ENCODE results near the gene TRIO.

TRIO gene

GRCh38 chr5:14330291-14330690 is 187.1 kb downstream of the TRIO start:
- Histone ChIP-seq H2BK15ac (ENCODE audit: low read length) (no peak overlapping the region), H4K8ac (ENCODE audit: low read depth, low read length) (no peak overlapping the region), H2BK5ac (ENCODE audit: low read length) (no peak overlapping the region), H3K4me3 (ENCODE audit: low read length in 2 of 2) (no peak overlapping the region), H3K18ac (ENCODE audit: low read length) (no peak overlapping the region), H3K9me3 (replicated peaks in 1 of 2; ENCODE audit: control insufficient read depth in 2 of 2, insufficient read depth in 1 of 2, low read depth in 1 of 2, low read length in 2 of 2) (no peaks in the 10 kb centered on the region), H3K4ac (ENCODE audit: low read length) (no peak overlapping the region), H2AK5ac (ENCODE audit: low read depth, low read length) (no peak overlapping the region), H3K23ac (ENCODE audit: low read depth, low read length, poor library complexity) (no peak overlapping the region), H3K9ac (ENCODE audit: low read depth, low read length, poor library complexity) (no peak overlapping the region), H3K4me1 (ENCODE audit: control insufficient read depth in 2 of 2, insufficient read depth in 1 of 2, low read depth in 1 of 2, low read length in 2 of 2) (no peaks in the 10 kb centered on the region), H4K91ac (ENCODE audit: low read depth, low read length, poor library complexity) (no peak overlapping the region), H2AFZ (ENCODE audit: low read length) (no peak overlapping the region), H3K79me1 (ENCODE audit: low read depth, low read length) (no peaks in the 10 kb centered on the region), H3K36me3 (replicated peaks in 1 of 2; ENCODE audit: control insufficient read depth in 2 of 2, insufficient read depth in 2 of 2, low read length in 2 of 2) (peaks cover 7 to 90% of the 10 kb centered on the region in 2 donors), H3K4me2 (ENCODE audit: insufficient read depth, low read length, poor library complexity, severe bottlenecking) (no peak overlapping the region), H3K27me3 (ENCODE audit: control insufficient read depth in 3 of 3, insufficient read depth in 3 of 3, low read depth in 1 of 3, low read length in 3 of 3) (no peaks in the 10 kb centered on the region), H3K27ac (replicated peaks; ENCODE audit: low read length) (no peak overlapping the region), H2BK120ac (ENCODE audit: low read depth, low read length) (no peak overlapping the region), H3K14ac (ENCODE audit: low read length) (no peak overlapping the region), H2BK12ac (ENCODE audit: low read length) (no peak overlapping the region)
- DNase-seq (ENCODE audit: low spot score), result no peak
- WGBS, 2 donors (ENCODE audit: extremely low coverage in 2 of 2, insufficient read length in 2 of 2, insufficient replicate concordance in 1 of 2), result no CpG with 5 or more reads among the region's 2 CpGs

- Histone ChIP-seq H3K18ac (ENCODE audit: low read length) (no peak overlapping the region), H4K91ac (ENCODE audit: low read depth, low read length, poor library complexity) (no peak overlapping the region), H4K8ac (ENCODE audit: low read depth, low read length) (no peak overlapping the region), H3K36me3 (replicated peaks in 1 of 2; ENCODE audit: control insufficient read depth in 2 of 2, insufficient read depth in 2 of 2, low read length in 2 of 2) (peaks cover 7 to 90% of the 10 kb centered on the region in 2 donors), H2AFZ (ENCODE audit: low read length) (no peak overlapping the region), H3K27ac (replicated peaks; ENCODE audit: low read length) (no peak overlapping the region), H3K4me1 (ENCODE audit: control insufficient read depth in 2 of 2, insufficient read depth in 1 of 2, low read depth in 1 of 2, low read length in 2 of 2) (no peaks in the 10 kb centered on the region), H3K23ac (ENCODE audit: low read depth, low read length, poor library complexity) (no peak overlapping the region), H3K9me3 (replicated peaks in 1 of 2; ENCODE audit: control insufficient read depth in 2 of 2, insufficient read depth in 1 of 2, low read depth in 1 of 2, low read length in 2 of 2) (no peaks in the 10 kb centered on the region), H2BK12ac (ENCODE audit: low read length) (no peak overlapping the region), H2AK5ac (ENCODE audit: low read depth, low read length) (no peak overlapping the region), H3K4ac (ENCODE audit: low read length) (no peak overlapping the region), H2BK15ac (ENCODE audit: low read length) (no peak overlapping the region), H3K4me3 (ENCODE audit: low read length in 2 of 2) (no peak overlapping the region), H2BK5ac (ENCODE audit: low read length) (no peak overlapping the region), H3K14ac (ENCODE audit: low read length) (no peak overlapping the region), H3K4me2 (ENCODE audit: insufficient read depth, low read length, poor library complexity, severe bottlenecking) (no peak overlapping the region), H3K79me1 (ENCODE audit: low read depth, low read length) (no peaks in the 10 kb centered on the region), H3K27me3 (ENCODE audit: control insufficient read depth in 3 of 3, insufficient read depth in 3 of 3, low read depth in 1 of 3, low read length in 3 of 3) (no peaks in the 10 kb centered on the region), H2BK120ac (ENCODE audit: low read depth, low read length) (no peak overlapping the region), H3K9ac (ENCODE audit: low read depth, low read length, poor library complexity) (no peak overlapping the region)
- no peak for DNase-seq (ENCODE audit: low spot score)
- no CpG with 5 or more reads among the region's 14 CpGs for WGBS, 2 donors (ENCODE audit: extremely low coverage in 2 of 2, insufficient read length in 2 of 2, insufficient replicate concordance in 1 of 2)
Measured at GRCh38 chr5:14330729-14331385, 187.7 kb downstream of the TRIO start.

- Histone ChIP-seq H3K4me2 (ENCODE audit: insufficient read depth, low read length, poor library complexity, severe bottlenecking) (no peak overlapping the region), H2AK5ac (ENCODE audit: low read depth, low read length) (no peak overlapping the region), H4K8ac (ENCODE audit: low read depth, low read length) (no peak overlapping the region), H3K14ac (ENCODE audit: low read length) (no peak overlapping the region), H3K4me1 (ENCODE audit: control insufficient read depth in 2 of 2, insufficient read depth in 1 of 2, low read depth in 1 of 2, low read length in 2 of 2) (no peaks in the 10 kb centered on the region), H3K4ac (ENCODE audit: low read length) (no peak overlapping the region), H3K79me1 (ENCODE audit: low read depth, low read length) (no peaks in the 10 kb centered on the region), H3K27ac (replicated peaks; ENCODE audit: low read length) (no peak overlapping the region), H3K27me3 (ENCODE audit: control insufficient read depth in 3 of 3, insufficient read depth in 3 of 3, low read depth in 1 of 3, low read length in 3 of 3) (no peaks in the 10 kb centered on the region), H2BK12ac (ENCODE audit: low read length) (no peak overlapping the region), H2AFZ (ENCODE audit: low read length) (no peak overlapping the region), H2BK120ac (ENCODE audit: low read depth, low read length) (no peak overlapping the region), H3K36me3 (replicated peaks in 1 of 2; ENCODE audit: control insufficient read depth in 2 of 2, insufficient read depth in 2 of 2, low read length in 2 of 2) (peaks cover 5 to 92% of the 10 kb centered on the region in 2 donors), H3K18ac (ENCODE audit: low read length) (no peak overlapping the region), H3K9ac (ENCODE audit: low read depth, low read length, poor library complexity) (no peak overlapping the region), H3K4me3 (ENCODE audit: low read length in 2 of 2) (no peak overlapping the region), H2BK5ac (ENCODE audit: low read length) (no peak overlapping the region), H3K9me3 (replicated peaks in 1 of 2; ENCODE audit: control insufficient read depth in 2 of 2, insufficient read depth in 1 of 2, low read depth in 1 of 2, low read length in 2 of 2) (no peaks in the 10 kb centered on the region), H3K23ac (ENCODE audit: low read depth, low read length, poor library complexity) (no peak overlapping the region), H4K91ac (ENCODE audit: low read depth, low read length, poor library complexity) (no peak overlapping the region), H2BK15ac (ENCODE audit: low read length) (no peak overlapping the region)
- no CpG with 5 or more reads among the region's 4 CpGs for WGBS, 2 donors (ENCODE audit: extremely low coverage in 2 of 2, insufficient read length in 2 of 2, insufficient replicate concordance in 1 of 2)
- no peak for DNase-seq (ENCODE audit: low spot score)
Measured at GRCh38 chr5:14331386-14331781, 188.2 kb downstream of the TRIO start.

GRCh38 chr5:14332038-14332631 is 189.0 kb downstream of the TRIO start:
- Histone ChIP-seq H2BK5ac (ENCODE audit: low read length) (no peak overlapping the region), H3K4me3 (ENCODE audit: low read length in 2 of 2) (no peak overlapping the region), H3K9me3 (replicated peaks in 1 of 2; ENCODE audit: control insufficient read depth in 2 of 2, insufficient read depth in 1 of 2, low read depth in 1 of 2, low read length in 2 of 2) (no peaks in the 10 kb centered on the region)

More at GRCh38 chr5:14332038-14332631, 189.0 kb downstream of the TRIO start:
- no peak for DNase-seq (ENCODE audit: low spot score)
- Histone ChIP-seq H2AFZ (ENCODE audit: low read length) (no peak overlapping the region), H4K8ac (ENCODE audit: low read depth, low read length) (no peak overlapping the region), H3K4me1 (ENCODE audit: control insufficient read depth in 2 of 2, insufficient read depth in 1 of 2, low read depth in 1 of 2, low read length in 2 of 2) (no peaks in the 10 kb centered on the region), H2BK120ac (ENCODE audit: low read depth, low read length) (no peak overlapping the region), H3K79me1 (ENCODE audit: low read depth, low read length) (no peaks in the 10 kb centered on the region), H3K4ac (ENCODE audit: low read length) (no peak overlapping the region), H2BK15ac (ENCODE audit: low read length) (no peak overlapping the region), H3K27me3 (ENCODE audit: control insufficient read depth in 3 of 3, insufficient read depth in 3 of 3, low read depth in 1 of 3, low read length in 3 of 3) (no peaks in the 10 kb centered on the region), H3K27ac (replicated peaks; ENCODE audit: low read length) (no peak overlapping the region), H2BK12ac (ENCODE audit: low read length) (no peak overlapping the region), H3K14ac (ENCODE audit: low read length) (no peak overlapping the region), H3K4me2 (ENCODE audit: insufficient read depth, low read length, poor library complexity, severe bottlenecking) (no peak overlapping the region), H2AK5ac (ENCODE audit: low read depth, low read length) (no peak overlapping the region), H3K23ac (ENCODE audit: low read depth, low read length, poor library complexity) (no peak overlapping the region), H3K36me3 (replicated peaks in 1 of 2; ENCODE audit: control insufficient read depth in 2 of 2, insufficient read depth in 2 of 2, low read length in 2 of 2) (peaks cover 8 to 97% of the 10 kb centered on the region in 2 donors), H4K91ac (ENCODE audit: low read depth, low read length, poor library complexity) (no peak overlapping the region), H3K9ac (ENCODE audit: low read depth, low read length, poor library complexity) (no peak overlapping the region), H3K18ac (ENCODE audit: low read length) (no peak overlapping the region)
- WGBS, 2 donors (ENCODE audit: extremely low coverage in 2 of 2, insufficient read length in 2 of 2, insufficient replicate concordance in 1 of 2), result no CpG with 5 or more reads among the region's 6 CpGs

Data from neuronal stem cell (in vitro differentiated cells).